ENCODE measurements around the gene PSMB3.

DNA sequence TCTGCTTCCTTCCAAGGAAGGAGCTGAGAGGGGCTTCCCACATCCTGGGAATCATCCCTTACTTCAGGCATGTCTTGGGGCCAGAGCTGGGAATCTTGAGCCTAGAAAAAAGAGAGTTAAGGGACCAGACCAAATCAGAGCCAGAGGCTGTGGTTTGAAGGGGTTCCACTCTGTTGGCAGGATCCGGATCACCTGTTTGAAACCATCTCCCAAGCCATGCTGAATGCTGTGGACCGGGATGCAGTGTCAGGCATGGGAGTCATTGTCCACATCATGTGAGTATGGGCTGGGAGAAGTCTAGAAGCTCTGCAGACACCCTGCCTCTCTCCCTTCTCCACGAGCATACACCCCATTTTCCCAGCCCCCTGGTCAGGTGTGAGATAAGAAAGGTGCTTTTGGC lies 9.7 kb downstream of the PSMB3 start:
- TF ChIP-seq, protein P1, sequence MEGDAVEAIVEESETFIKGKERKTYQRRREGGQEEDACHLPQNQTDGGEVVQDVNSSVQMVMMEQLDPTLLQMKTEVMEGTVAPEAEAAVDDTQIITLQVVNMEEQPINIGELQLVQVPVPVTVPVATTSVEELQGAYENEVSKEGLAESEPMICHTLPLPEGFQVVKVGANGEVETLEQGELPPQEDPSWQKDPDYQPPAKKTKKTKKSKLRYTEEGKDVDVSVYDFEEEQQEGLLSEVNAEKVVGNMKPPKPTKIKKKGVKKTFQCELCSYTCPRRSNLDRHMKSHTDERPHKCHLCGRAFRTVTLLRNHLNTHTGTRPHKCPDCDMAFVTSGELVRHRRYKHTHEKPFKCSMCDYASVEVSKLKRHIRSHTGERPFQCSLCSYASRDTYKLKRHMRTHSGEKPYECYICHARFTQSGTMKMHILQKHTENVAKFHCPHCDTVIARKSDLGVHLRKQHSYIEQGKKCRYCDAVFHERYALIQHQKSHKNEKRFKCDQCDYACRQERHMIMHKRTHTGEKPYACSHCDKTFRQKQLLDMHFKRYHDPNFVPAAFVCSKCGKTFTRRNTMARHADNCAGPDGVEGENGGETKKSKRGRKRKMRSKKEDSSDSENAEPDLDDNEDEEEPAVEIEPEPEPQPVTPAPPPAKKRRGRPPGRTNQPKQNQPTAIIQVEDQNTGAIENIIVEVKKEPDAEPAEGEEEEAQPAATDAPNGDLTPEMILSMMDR (IDR thresholded peaks at IDR 0.05) = no peak
- TF ChIP-seq GTF2I (CRISPR knock-in tag; conservative IDR thresholded peaks at IDR 0.05) (no peak), ZNF423 (CRISPR knock-in tag; IDR thresholded peaks at IDR 0.05) (no peak), JAZF1 (CRISPR knock-in tag; IDR thresholded peaks at IDR 0.05) (no peak), KAT7 (CRISPR knock-in tag; IDR thresholded peaks at IDR 0.05; ENCODE audit: borderline replicate concordance) (no peak), CREB1 (CRISPR knock-in tag; IDR thresholded peaks at IDR 0.05) (no peak), NR3C1 (CRISPR knock-in tag; conservative IDR thresholded peaks at IDR 0.05; ENCODE audit: low read depth) (no peak)
- TF ChIP-seq, protein P2, sequence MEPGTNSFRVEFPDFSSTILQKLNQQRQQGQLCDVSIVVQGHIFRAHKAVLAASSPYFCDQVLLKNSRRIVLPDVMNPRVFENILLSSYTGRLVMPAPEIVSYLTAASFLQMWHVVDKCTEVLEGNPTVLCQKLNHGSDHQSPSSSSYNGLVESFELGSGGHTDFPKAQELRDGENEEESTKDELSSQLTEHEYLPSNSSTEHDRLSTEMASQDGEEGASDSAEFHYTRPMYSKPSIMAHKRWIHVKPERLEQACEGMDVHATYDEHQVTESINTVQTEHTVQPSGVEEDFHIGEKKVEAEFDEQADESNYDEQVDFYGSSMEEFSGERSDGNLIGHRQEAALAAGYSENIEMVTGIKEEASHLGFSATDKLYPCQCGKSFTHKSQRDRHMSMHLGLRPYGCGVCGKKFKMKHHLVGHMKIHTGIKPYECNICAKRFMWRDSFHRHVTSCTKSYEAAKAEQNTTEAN (CRISPR knock-in tag; IDR thresholded peaks at IDR 0.05) = no peak
- TF ChIP-seq, protein P3, sequence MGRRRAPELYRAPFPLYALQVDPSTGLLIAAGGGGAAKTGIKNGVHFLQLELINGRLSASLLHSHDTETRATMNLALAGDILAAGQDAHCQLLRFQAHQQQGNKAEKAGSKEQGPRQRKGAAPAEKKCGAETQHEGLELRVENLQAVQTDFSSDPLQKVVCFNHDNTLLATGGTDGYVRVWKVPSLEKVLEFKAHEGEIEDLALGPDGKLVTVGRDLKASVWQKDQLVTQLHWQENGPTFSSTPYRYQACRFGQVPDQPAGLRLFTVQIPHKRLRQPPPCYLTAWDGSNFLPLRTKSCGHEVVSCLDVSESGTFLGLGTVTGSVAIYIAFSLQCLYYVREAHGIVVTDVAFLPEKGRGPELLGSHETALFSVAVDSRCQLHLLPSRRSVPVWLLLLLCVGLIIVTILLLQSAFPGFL (CRISPR knock-in tag; IDR thresholded peaks at IDR 0.05; ENCODE audit: borderline replicate concordance) = no peak

Measured in WTC11 (cell line).